ELF-1 (cell line): ENCODE data around the gene LAMC3.

Experiments used
- DNase-seq: peaks from one replicate; pipeline ENCODE4 v3.0.0-alpha.2; 2016; ENCODE audit warnings: low read depth, low spot score

The LAMC3 gene

DNA sequence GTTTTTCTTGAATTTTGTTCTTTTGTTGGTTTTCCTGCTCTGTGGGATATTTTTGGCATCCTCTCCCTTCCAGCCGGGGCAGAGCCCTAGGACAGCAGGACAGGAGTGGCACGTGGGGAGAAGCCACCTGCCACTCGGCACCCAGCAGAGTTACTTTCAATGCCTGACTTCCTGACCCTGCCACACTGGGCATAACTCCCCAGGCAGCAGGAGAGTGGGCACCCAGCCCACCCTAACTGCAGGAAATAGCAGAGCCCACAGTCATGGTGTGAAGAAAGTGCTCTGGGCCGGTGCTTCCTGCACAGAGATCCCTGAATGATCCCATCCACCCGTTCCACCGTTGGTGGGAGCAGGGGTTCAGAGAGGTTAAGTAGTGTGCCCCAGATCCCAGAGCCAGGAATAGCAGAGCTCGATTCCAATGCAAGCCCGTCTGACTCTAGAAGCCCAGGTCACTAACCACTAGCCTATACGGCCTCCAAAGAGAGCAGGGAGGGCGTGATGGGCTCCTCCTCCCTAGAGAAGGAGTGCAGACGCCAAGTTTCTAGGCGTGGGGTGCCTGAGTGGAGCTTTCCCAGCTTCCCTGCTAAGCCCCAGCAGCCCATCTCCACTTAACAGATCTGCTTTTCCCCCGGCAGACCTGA is 108.3 kb downstream of the LAMC3 start:
- no peak for DNase-seq

DNA sequence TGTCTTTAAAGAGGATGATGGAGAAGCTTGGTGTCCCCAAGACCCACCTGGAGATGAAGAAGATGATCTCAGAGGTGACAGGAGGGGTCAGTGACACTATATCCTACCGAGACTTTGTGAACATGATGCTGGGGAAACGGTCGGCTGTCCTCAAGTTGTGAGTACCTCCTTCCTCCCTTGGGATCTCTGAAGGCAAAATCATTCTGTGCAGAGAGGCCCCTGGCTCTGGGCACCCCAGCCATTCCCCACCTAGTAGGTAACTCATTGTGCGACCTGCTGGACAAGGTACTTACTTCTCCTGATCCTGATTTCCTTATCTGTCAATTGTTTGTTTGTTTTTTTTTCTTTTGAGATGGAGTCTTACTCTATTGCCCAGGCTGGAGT is 108.8 kb downstream of the LAMC3 start:
- DNase-seq = no peak

GRCh38 chr9:131119600-131119999 is 110.6 kb downstream of the LAMC3 start:
- no peak for DNase-seq

DNA sequence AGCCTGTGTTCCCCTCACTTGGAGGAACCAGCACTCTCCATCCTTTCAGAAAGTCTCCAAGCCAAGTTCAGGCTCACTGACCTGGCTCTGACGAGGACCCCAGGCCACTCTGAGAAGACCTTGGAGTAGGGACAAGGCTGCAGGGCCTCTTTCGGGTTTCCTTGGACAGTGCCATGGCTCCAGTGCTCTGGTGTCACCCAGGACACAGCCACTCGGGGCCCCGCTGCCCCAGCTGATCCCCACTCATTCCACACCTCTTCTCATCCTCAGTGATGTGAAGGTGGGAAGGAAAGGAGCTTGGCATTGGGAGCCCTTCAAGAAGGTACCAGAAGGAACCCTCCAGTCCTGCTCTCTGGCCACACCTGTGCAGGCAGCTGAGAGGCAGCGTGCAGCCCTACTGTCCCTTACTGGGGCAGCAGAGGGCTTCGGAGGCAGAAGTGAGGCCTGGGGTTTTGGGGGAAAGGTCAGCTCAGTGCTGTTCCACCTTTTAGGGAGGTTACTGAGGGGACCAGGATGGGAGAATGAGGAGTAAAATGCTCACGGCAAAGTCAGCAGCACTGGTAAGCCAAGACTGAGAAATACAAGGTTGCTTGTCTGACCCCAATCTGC is 111.8 kb downstream of the LAMC3 start:
- no peak for DNase-seq

DNA sequence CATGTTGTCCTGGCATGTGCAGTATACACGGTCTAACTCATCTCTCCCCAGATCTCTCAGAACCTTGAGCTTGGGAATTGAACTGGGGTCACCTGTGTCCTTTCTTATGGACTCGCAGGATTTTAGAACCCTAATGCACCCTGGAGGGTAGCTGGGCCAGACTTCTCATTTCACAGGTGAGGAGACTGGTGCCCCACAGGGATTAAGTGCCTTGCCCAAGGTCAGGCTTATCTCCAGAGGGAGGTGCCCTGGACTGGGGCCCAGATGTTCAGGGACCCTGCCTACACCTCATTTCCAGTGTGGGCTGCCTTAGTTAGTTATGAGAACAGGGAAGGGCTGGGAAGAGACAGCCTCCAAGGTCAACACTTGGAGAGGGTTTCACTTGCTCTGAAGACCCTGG is 112.4 kb downstream of the LAMC3 start:
- DNase-seq = no peak

DNA sequence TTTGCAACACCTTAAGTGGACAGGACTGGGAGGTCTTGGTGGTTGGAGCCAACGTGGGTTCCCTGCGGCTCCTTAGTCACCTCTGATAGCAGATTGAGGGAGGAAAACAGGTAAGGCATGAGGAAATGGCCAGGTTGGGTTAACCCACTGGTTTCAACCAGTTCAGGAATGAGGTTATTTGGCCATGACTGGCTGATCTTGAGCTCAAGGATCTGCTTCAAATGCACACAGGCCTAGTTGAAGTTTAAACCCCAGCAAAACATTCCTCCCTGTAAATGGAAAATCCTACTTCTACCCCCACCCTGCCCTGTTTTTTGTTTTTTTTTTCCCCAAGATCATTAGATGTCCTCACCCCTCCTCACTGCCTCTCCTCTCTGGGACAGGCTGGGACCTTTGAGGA is 113.2 kb downstream of the LAMC3 start:
- DNase-seq = no peak

DNA sequence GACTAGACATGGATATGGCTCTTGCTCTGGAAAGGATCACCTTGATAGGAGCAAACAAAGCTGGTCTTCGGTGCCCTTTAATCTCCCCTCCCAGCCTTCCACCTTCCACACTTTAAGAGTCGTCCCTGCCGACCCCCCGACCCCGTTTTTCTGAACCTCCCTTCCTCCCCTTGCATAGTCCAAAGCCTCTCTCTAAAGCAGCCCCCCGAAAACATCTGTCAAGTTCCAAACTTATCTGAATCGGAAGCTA is 116.0 kb downstream of the LAMC3 start:
- DNase-seq = no peak

GRCh38 chr9:131125288-131126058 is 116.5 kb downstream of the LAMC3 start, which contains the start of gene NUP214:
NUP214 (plus strand) TSS chr9:131125586; CDS start chr9:131125705, 119 bp downstream.
- peak; percentile 99 for DNase-seq

DNA sequence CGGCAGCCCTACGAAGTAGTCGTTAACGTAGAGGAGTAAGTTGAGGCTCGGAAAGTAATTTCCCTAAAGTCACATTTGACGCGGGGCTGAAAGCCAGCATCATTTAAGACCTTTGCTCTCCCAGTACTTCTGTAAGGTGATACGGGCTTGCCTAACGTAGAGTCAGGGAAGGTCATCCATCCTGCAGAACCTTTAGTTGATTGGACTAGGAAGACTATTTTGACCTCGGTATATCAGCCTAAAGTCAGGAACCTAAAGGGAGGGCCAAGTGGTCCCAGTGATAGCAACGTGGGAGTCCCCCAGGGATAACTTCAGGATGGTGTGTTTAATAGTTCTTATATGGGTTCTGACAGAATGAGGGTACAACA is 117.1 kb downstream of the LAMC3 start:
- DNase-seq = no peak

- DNase-seq = no peak
Observed at GRCh38 chr9:131129183-131129582, 120.2 kb downstream of the LAMC3 start.

- DNase-seq = no peak
Observed at GRCh38 chr9:131138676-131139075, 129.7 kb downstream of the LAMC3 start.

DNA sequence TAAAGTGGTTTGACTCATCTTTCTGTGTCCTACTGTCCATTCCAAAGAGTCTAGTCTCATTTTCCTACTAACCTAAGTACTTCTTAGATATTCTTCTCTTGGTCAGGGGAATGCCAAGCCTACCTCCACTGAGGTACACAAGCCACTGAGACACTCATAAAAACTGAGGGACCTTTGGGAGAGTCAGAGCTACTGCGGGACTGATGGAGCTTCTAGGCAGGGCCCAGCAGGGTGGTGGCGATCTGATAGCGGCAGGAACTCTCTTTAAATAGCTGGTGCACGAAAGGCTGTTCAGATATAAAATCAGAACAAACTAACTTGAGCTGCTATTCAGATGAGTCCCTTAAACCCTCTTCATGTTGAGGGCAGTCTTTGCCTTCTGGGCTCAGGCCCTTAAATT is 131.1 kb downstream of the LAMC3 start:
- DNase-seq = no peak

- no peak for DNase-seq
Observed at GRCh38 chr9:131140550-131140949, 131.6 kb downstream of the LAMC3 start.

DNA sequence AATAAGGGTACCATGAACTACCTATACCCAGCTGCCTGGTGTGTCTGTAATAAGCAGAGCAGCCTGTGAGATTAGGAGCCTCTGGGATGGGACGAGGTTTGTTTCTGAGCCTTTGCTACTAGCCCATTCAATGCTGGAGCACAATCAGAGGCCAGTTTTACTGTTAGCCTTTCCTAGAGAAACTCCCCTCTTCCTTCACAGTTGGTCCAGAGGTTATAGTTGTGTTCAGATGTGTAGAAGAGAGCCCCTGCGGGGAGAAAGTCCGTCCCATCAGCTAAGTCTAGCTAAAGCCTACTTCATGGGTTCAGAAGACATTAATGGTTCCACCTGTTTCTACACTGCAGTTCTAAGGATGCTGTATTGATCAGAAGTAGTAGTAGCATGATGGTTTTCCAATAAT is 133.2 kb downstream of the LAMC3 start:
- no peak for DNase-seq
